IMR-90 (cell line): ENCODE measurements around the gene HOTAIR.

Source experiments
- BHLHE40 ChIP-seq: fragments of 150-350 bp; IDR thresholded peaks from 2 replicates; pipeline ENCODE4 v1.6.1; 2016; ENCODE audit warnings: mild to moderate bottlenecking, low read depth, low read length
- CTCF ChIP-seq: conservative IDR thresholded peaks from 2 replicates; pipeline ENCODE4 v1.5.1; 2012; ENCODE audit warnings: mild to moderate bottlenecking, low read depth, low read length, improper control_type of control experiment
- FOS ChIP-seq: fragments of 150-350 bp; IDR thresholded peaks from 2 replicates; pipeline ENCODE4 v1.6.1; 2016; ENCODE audit warnings: low read depth, low read length
- RCOR1 ChIP-seq: IDR thresholded peaks from 2 replicates; pipeline ENCODE4 v1.6.1; 2012; ENCODE audit warnings: mild to moderate bottlenecking, low read length, improper control_type of control experiment; ENCODE audit not compliant: insufficient replicate concordance
- SMC3 ChIP-seq: fragments of 150-350 bp; IDR thresholded peaks from 2 replicates; pipeline ENCODE4 v1.6.1; 2016; ENCODE audit warnings: low read depth, mild to moderate bottlenecking, antibody characterized with exemption, low read length, moderate library complexity

GRCh38 chr12:53990311-53991076, 15.7 kb upstream of the HOTAIR start:
- TF ChIP-seq CTCF (no peak), FOS (no peak), SMC3 (no peak), BHLHE40 (no peak), RCOR1 (no peak)
